Measurements from ENCODE around the gene G6PC3. TPM values are rescaled to one million over a fixed set of nuclear protein-coding genes. Genes with fewer than 3 reads are reported as not detected.

Gene G6PC3
- total RNA-seq, 4 donors from 2014 or later: 10.3 to 23.3 (median 17.2) TPM

DNA sequence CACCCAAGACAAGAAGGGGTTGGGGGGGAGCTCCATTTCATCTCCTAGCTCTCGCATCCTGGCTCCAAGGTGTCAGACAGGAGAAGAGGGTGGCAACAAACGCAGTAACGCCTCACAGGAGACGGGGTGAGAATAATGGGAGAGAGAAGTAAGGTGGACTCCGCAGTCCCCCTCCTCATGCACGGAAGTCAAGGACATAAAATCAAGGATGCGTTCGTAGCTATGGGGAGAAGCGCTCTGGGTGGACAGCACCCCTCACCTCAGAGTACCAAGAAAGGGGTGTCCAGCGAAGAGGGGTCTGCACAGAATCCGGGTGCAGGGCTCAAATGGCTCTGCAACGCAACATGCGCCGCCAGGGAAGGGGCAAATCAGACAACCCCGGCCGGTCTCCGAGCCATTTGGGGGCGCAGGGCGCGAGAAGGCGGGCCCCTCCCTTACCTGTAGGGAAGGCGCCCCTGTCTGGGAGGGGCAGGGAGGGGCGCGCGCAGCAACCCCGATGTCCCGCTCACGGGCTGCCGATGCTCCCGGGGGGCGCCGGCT, 52.4 kb downstream of the G6PC3 start:
- no peaks in the 10 kb centered on the region for H3K36me3 ChIP-seq
- H3K27me3 ChIP-seq: no peaks in the 10 kb centered on the region
- DNase-seq: no peak
- peak overlapping the region; percentile 87 to 99 (median 98) for H3K27ac ChIP-seq
- peaks cover 21 to 63% (median 54%) of the 10 kb centered on the region in 3 donors for H3K4me1 ChIP-seq
- WGBS, 2 donors: 1 to 8% methylated on average over 8 to 17 of the region's 32 CpGs
- peak overlapping the region; percentile 71 to 99 (median 88) for H3K4me3 ChIP-seq
- intact Hi-C loops (cut with DNase I): no loop called here
- H3K9me3 ChIP-seq: no peaks in the 10 kb centered on the region
- TF ChIP-seq, protein P1, sequence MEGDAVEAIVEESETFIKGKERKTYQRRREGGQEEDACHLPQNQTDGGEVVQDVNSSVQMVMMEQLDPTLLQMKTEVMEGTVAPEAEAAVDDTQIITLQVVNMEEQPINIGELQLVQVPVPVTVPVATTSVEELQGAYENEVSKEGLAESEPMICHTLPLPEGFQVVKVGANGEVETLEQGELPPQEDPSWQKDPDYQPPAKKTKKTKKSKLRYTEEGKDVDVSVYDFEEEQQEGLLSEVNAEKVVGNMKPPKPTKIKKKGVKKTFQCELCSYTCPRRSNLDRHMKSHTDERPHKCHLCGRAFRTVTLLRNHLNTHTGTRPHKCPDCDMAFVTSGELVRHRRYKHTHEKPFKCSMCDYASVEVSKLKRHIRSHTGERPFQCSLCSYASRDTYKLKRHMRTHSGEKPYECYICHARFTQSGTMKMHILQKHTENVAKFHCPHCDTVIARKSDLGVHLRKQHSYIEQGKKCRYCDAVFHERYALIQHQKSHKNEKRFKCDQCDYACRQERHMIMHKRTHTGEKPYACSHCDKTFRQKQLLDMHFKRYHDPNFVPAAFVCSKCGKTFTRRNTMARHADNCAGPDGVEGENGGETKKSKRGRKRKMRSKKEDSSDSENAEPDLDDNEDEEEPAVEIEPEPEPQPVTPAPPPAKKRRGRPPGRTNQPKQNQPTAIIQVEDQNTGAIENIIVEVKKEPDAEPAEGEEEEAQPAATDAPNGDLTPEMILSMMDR (IDR thresholded peaks at IDR 0.05): no peak
- TF ChIP-seq POLR2A (IDR thresholded peaks at IDR 0.05): no peak

DNA sequence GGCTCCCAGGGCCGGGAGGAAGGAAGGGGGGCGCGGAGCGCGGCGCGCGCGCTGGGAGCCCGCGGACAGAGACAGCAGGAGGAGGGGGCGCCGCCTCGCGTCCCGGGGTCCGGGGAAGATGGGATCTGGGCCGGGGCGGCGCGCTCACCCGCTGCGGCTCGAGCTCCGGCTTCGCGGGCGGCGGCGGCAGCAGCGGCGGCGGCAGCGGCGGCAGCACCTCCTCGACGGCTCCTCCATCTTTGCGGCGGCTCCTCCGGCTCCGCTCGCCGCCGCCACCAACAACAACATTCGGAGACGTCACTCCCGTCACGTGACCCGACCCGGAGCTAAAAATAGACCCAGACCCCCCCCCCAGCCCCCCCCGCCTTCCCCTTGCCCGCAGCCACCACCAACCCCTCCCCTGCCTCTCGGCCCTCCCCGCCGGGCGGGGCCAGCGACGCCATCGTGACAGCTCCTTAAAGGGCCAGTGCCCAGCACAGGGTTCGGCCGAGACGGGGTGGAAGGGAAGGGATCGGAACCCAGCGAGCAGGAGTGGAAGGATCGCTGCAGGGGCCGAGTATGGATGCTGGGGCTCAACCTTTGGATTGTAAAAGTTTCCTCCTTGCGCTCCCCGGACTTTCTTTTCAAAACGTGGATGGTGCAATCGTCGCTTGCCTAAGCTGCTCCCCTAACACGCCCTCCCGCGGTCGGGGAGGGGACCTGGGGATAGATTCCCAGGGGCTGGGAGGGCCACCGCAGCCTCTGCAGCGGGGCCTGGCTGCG, 53.0 kb downstream of the G6PC3 start, which contains the start of gene HDAC5:
Gene HDAC5, minus strand, starts transcription at position 286 of the 762 bp plus-strand sequence. CDS start 6,126 bp downstream, outside the sequence.
- DNase-seq: peak; percentile 93
- Histone ChIP-seq H3K4me3 (peak within 1 kb of the TSS; percentile 71 to 99 (median 88)), H3K4me1 (peaks cover 21 to 56% (median 49%) of the 10 kb centered on the region in 3 donors), H3K27ac (peak within 1 kb of the TSS; percentile 87 to 99 (median 98)), H3K36me3 (no peaks in the 10 kb centered on the region), H3K27me3 (no peaks in the 10 kb centered on the region), H3K9me3 (no peaks in the 10 kb centered on the region)
- TF ChIP-seq, protein P1 (IDR thresholded peaks at IDR 0.05): peak; percentile 50 to 68 (median 62)
- TF ChIP-seq POLR2A (IDR thresholded peaks at IDR 0.05): peak in 3 of 4 donors; percentile 52 to 90 (median 71)
- intact Hi-C loops (cut with DNase I): no loop called here
- 0% methylated on average over 12 of the region's 78 CpGs; no CpG with 5 or more reads in 1 of the 2 donors for WGBS, 2 donors

DNA sequence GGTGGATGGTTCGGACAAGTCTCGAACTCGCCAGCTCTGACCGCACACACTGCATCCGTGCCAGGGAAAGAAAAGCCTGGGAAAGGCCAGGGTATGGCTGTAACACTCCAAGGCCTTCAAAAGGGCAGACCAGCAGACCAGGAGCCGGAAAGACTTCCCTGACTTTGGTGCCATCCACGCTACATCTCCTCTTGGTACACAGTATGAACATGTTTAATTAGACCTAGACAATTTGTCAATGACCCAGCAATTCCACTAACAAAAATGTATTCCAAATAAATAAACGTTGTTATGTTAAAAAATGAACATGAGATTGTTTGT, 53.5 kb downstream of the G6PC3 start:
- Histone ChIP-seq H3K36me3 (no peaks in the 10 kb centered on the region), H3K4me1 (peaks cover 21 to 51% (median 44%) of the 10 kb centered on the region in 3 donors), H3K9me3 (no peaks in the 10 kb centered on the region), H3K4me3 (peak overlapping the region; percentile 71 to 99 (median 88)), H3K27ac (peak overlapping the region; percentile 87 to 99 (median 98)), H3K27me3 (no peaks in the 10 kb centered on the region)
- intact Hi-C loops (cut with DNase I): no loop called here
- WGBS, 2 donors: 0 to 6% methylated on average over 7 to 8 of the region's 8 CpGs
- DNase-seq: no peak
- TF ChIP-seq, protein P1 (IDR thresholded peaks at IDR 0.05): no peak
- TF ChIP-seq POLR2A (IDR thresholded peaks at IDR 0.05): no peak

Small RNA genes within 50 kb of the gene (small RNA-seq; reads per million reads assigned to genes)
- 0 reads per million in 4 donors for gene RF00012

Other genes starting within 250 kb of the G6PC3 start
- 10 to 100 TPM in 1 of 4 donors, 1 to 10 TPM in 3; 5.9 to 15.8 (median 9.0) TPM for gene MPP3, start 237.6 kb upstream of the G6PC3 start, total RNA-seq
- 1 to 10 TPM in 2 of 4 donors, under 1 TPM in 2; 0.30 to 2.3 (median 0.94) TPM for gene CD300LG, start 223.6 kb upstream of the G6PC3 start, total RNA-seq
- gene MPP2, start 163.2 kb upstream of the G6PC3 start, total RNA-seq: 1 to 10 TPM in 1 of 4 donors, under 1 TPM in 3; 0.18 to 3.6 (median 0.54) TPM
- gene PPY, start 128.3 kb upstream of the G6PC3 start, total RNA-seq: not detected
- not detected for gene PYY, start 116.8 kb upstream of the G6PC3 start, total RNA-seq
- 1 to 10 TPM in 3 of 4 donors, under 1 TPM in 1; 0.64 to 2.7 (median 2.1) TPM for gene NAGS, start 66.1 kb upstream of the G6PC3 start, total RNA-seq
- 10 to 100 TPM; 20.6 to 40.8 (median 34.1) TPM for gene TMEM101, start 55.8 kb upstream of the G6PC3 start, total RNA-seq
- gene LSM12, start 4.1 kb upstream of the G6PC3 start, total RNA-seq: 10 to 100 TPM; 27.3 to 44.3 (median 36.9) TPM
- gene HDAC5, start 52.9 kb downstream of the G6PC3 start, total RNA-seq: 100 to 1,000 TPM in 1 of 4 donors, 10 to 100 TPM in 3; 31.1 to 135 (median 68.0) TPM
- 1 to 10 TPM; 1.9 to 4.7 (median 4.0) TPM for gene HROB, start 71.2 kb downstream of the G6PC3 start, total RNA-seq
- gene ASB16, start 100.0 kb downstream of the G6PC3 start, total RNA-seq: under 1 TPM in 1 of 4 donors, not detected in 3; 0.11 TPM
- gene TMUB2, start 116.2 kb downstream of the G6PC3 start, total RNA-seq: 10 to 100 TPM; 14.6 to 25.5 (median 21.6) TPM
- gene ATXN7L3, start 129.1 kb downstream of the G6PC3 start, total RNA-seq: 10 to 100 TPM; 37.7 to 47.3 (median 44.0) TPM
- gene UBTF, start 148.9 kb downstream of the G6PC3 start, total RNA-seq: 10 to 100 TPM; 38.9 to 57.4 (median 51.0) TPM
- not detected for gene SLC4A1, start 197.4 kb downstream of the G6PC3 start, total RNA-seq
- 1 to 10 TPM in 2 of 4 donors, under 1 TPM in 2; 0.23 to 1.1 (median 0.81) TPM for gene RUNDC3A, start 237.9 kb downstream of the G6PC3 start, total RNA-seq

All from esophagus squamous epithelium (tissue), 5 donors.